Stimulated activated CD4-positive, alpha-beta T cell treated with anti-CD3 and anti-CD28 coated beads, Interleukin-12 subunit alpha, Interleukin-12 subunit beta, amount 100 ng/mL, for 24 hours (primary cell): ENCODE results near the gene LIN28B.
"Not testable (repeated sequence)": the region's sequence is repeated elsewhere in the genome, so short reads cannot be mapped to it uniquely, and the experiment has no call there.

ENCODE experiments used
- DNase-seq, 2 experiments: peaks; one replicate each; pipeline ENCODE4 v3.0.0-alpha.2; 2020; ENCODE audit warnings: low read depth in 2 of 2

LIN28B gene

GRCh38 chr6:105013459-105013858 lies 56.6 kb downstream of the LIN28B start:
- not testable (repeated sequence) for DNase-seq

GRCh38 chr6:105014448-105014847 lies 57.5 kb downstream of the LIN28B start:
- DNase-seq, result no peak

- no peak for DNase-seq
Measured at GRCh38 chr6:105014954-105015353, 58.0 kb downstream of the LIN28B start.

- DNase-seq, result no peak
Measured at GRCh38 chr6:105015482-105015881, 58.6 kb downstream of the LIN28B start.

GRCh38 chr6:105019285-105019684 lies 62.4 kb downstream of the LIN28B start:
- no peak for DNase-seq

GRCh38 chr6:105021399-105021798 lies 64.5 kb downstream of the LIN28B start:
- DNase-seq, result no peak

GRCh38 chr6:105022416-105022815 lies 65.5 kb downstream of the LIN28B start:
- DNase-seq, result no peak

- DNase-seq, result no peak
Measured at GRCh38 chr6:105024803-105025202, 67.9 kb downstream of the LIN28B start.

- DNase-seq, result no peak
Measured at GRCh38 chr6:105028898-105029297, 72.0 kb downstream of the LIN28B start.

GRCh38 chr6:105029581-105029980 lies 72.7 kb downstream of the LIN28B start:
- DNase-seq, result no peak

GRCh38 chr6:105034470-105034869 lies 77.6 kb downstream of the LIN28B start:
- no peak for DNase-seq

- no peak for DNase-seq
Measured at GRCh38 chr6:105035299-105035698, 78.4 kb downstream of the LIN28B start.

GRCh38 chr6:105036351-105036750 lies 79.4 kb downstream of the LIN28B start:
- DNase-seq, result no peak

- DNase-seq, result no peak
Measured at GRCh38 chr6:105038259-105038658, 81.4 kb downstream of the LIN28B start.

- no peak for DNase-seq
Measured at GRCh38 chr6:105041880-105042279, 85.0 kb downstream of the LIN28B start.

- no peak for DNase-seq
Measured at GRCh38 chr6:105042648-105043047, 85.7 kb downstream of the LIN28B start.

GRCh38 chr6:105043979-105044378 lies 87.1 kb downstream of the LIN28B start:
- DNase-seq, result no peak

GRCh38 chr6:105045526-105045925 lies 88.6 kb downstream of the LIN28B start:
- no peak for DNase-seq

- no peak for DNase-seq
Measured at GRCh38 chr6:105051941-105052471, 95.1 kb downstream of the LIN28B start.

GRCh38 chr6:105056646-105057045 lies 99.7 kb downstream of the LIN28B start:
- no peak for DNase-seq

- DNase-seq, result no peak
Measured at GRCh38 chr6:105057160-105057559, 100.3 kb downstream of the LIN28B start.

- no peak for DNase-seq
Measured at GRCh38 chr6:105058316-105058715, 101.4 kb downstream of the LIN28B start.

GRCh38 chr6:105058846-105059245 lies 101.9 kb downstream of the LIN28B start:
- DNase-seq, result no peak

GRCh38 chr6:105066233-105066632 lies 109.3 kb downstream of the LIN28B start:
- no peak for DNase-seq
